HEK293 (cell line): ENCODE measurements around the gene SLC47A2.

ENCODE experiments used
- CTCF ChIP-seq: fragments of 450-650 bp; formaldehyde crosslinking; IDR thresholded peaks from 2 replicates; pipeline ENCODE4 v1.5.1; 2016; ENCODE audit warnings: missing biosample characterization, missing genetic modification characterization
- GFI1B ChIP-seq: fragments of 450-650 bp; formaldehyde crosslinking; IDR thresholded peaks from 2 replicates; pipeline ENCODE4 v1.5.1; 2016; ENCODE audit warnings: missing biosample characterization, missing genetic modification characterization
- YY1 ChIP-seq: fragments of 450-650 bp; formaldehyde crosslinking; IDR thresholded peaks from 2 replicates; pipeline ENCODE4 v1.5.1; 2018; ENCODE audit warnings: missing biosample characterization, missing genetic modification characterization
- ZEB2 ChIP-seq: fragments of 450-650 bp; formaldehyde crosslinking; IDR thresholded peaks from 2 replicates; pipeline ENCODE4 v1.5.1; 2016; ENCODE audit warnings: missing biosample characterization, missing genetic modification characterization
- ZNF121 ChIP-seq: fragments of 450-650 bp; formaldehyde crosslinking; IDR thresholded peaks from 2 replicates; pipeline ENCODE4 v1.5.1; 2016; ENCODE audit warnings: missing biosample characterization, missing genetic modification characterization
- ZNF302 ChIP-seq: fragments of 450-650 bp; formaldehyde crosslinking; IDR thresholded peaks from 2 replicates; pipeline ENCODE4 v1.5.1; 2016; ENCODE audit warnings: missing biosample characterization, missing genetic modification characterization, low read depth
- ZNF362 ChIP-seq: fragments of 450-650 bp; formaldehyde crosslinking; IDR thresholded peaks from 2 replicates; pipeline ENCODE4 v1.5.1; 2016; ENCODE audit warnings: missing biosample characterization, missing genetic modification characterization
- ZNF501 ChIP-seq: fragments of 450-650 bp; formaldehyde crosslinking; IDR thresholded peaks from 2 replicates; pipeline ENCODE4 v1.5.1; 2016; ENCODE audit warnings: missing biosample characterization, missing genetic modification characterization
- ZNF664 ChIP-seq: fragments of 450-650 bp; formaldehyde crosslinking; IDR thresholded peaks from 2 replicates; pipeline ENCODE4 v1.5.1; 2016; ENCODE audit warnings: missing biosample characterization, missing genetic modification characterization
- ZNF670 ChIP-seq: fragments of 450-650 bp; formaldehyde crosslinking; IDR thresholded peaks from 2 replicates; pipeline ENCODE4 v1.5.1; 2016; ENCODE audit warnings: missing biosample characterization, missing genetic modification characterization, low read depth
- ZNF707 ChIP-seq: fragments of 450-650 bp; formaldehyde crosslinking; IDR thresholded peaks from 2 replicates; pipeline ENCODE4 v1.5.1; 2016; ENCODE audit warnings: missing biosample characterization, missing genetic modification characterization
- ZNF830 ChIP-seq: fragments of 450-650 bp; IDR thresholded peaks from 2 replicates; pipeline ENCODE4 v1.5.0; 2018; ENCODE audit warnings: missing biosample characterization, missing genetic modification characterization, low read depth, mild to moderate bottlenecking, moderate library complexity

DNA sequence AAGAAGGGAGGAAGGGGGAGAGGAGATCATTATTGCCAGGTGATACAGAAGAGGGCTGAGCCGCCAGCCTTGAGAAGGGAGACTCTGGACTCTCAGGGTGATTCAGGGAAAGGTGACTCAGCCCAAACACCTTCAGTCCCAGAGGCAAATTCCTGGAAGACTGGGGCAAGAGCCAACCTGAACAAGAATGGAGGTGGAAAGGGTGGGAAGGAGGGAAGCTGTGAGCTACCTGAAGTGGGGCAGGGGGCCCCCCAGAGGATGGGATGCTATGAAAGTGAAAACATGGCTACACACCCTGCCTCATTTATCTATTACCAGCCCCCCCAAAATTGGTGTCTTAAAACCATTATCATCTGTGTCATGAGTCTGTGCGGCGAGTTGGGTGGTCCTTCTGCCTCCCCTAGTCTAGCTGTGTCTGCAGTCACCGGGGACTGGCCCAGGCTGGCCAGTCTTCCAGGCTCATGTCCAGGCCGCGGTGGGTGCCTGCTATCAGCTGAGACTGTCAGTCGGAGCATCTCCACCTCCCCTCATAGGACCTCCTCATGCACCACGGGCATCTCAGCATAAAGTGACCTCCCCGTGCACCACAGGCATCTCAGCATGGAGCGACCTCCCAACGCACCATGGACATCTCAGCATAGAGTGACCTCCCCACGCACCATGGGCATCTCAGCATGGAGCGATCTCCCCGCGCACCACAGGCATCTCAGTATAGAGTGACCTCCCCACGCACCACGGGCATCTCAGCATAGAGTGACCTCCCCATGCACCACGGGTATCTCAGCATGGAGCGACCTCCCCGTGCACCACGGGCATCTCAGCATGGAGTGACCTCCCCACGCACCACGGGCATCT is 3.2 kb upstream of the SLC47A2 start:
- TF ChIP-seq CTCF (no peak), ZNF302 (tag by site-specific recombination) (no peak), ZNF362 (tag by site-specific recombination) (no peak), ZNF501 (tag by site-specific recombination) (no peak), ZNF670 (tag by site-specific recombination) (no peak), YY1 (no peak), ZNF664 (tag by site-specific recombination) (no peak), ZNF707 (tag by site-specific recombination) (no peak), ZEB2 (tag by site-specific recombination) (no peak), ZNF830 (tag by site-specific recombination) (no peak), GFI1B (tag by site-specific recombination) (no peak), ZNF121 (tag by site-specific recombination) (no peak)
